ENCODE data around the gene MAML1. TPM values are rescaled to one million over a fixed set of nuclear protein-coding genes. Genes with fewer than 3 reads are reported as not detected.

Gene MAML1
- total RNA-seq, 1 experiment from 2014 or later: 34.0 TPM

- BruUV-seq (replicated peaks): no TSS peak
These were observed 35.9 kb downstream of the MAML1 start for GRCh38 chr5:179768326-179769085.

DNA sequence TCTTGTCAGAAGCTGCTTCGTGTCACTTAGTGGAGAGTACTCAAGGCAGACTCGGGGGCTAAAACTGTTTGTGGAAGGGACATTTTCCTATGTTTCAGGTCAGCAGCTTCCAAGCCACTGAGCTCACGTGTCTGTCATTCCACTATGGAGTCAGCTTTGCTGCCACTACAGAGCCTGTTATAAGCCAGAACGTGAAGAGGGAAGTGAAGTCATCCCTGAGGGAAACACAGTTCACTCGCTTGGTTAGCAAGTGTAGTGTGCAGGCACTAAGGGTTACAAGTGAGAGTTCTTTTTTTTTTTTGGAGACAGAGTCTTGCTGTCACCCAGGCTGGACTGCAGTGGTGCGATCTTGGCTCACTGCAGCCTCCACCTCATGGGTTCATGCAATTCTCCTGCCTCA is 36.6 kb downstream of the MAML1 start:
- Histone ChIP-seq H3K36me3 (ENCODE audit: low read depth) (0 out of 2 replicates have a peak, but pooled peaks cover 10% of the 10 kb centered on the region), H4K20me1 (ENCODE audit: insufficient read depth) (peaks cover 12% of the 10 kb centered on the region), H3F3A (ENCODE audit: insufficient read depth, low read depth) (no peaks in the 10 kb centered on the region), H3K9me2 (ENCODE audit: insufficient read depth) (no peaks in the 10 kb centered on the region), H2AFZ (no peak overlapping the region), H3K4me2 (no peak overlapping the region), H3K4me3 (no peak overlapping the region), H3K4me1 (replicated peaks; ENCODE audit: insufficient read depth) (no peaks in the 10 kb centered on the region), H3K27ac (no peak overlapping the region), H3K79me2 (ENCODE audit: low read depth) (peaks cover 14% of the 10 kb centered on the region; the same call in 1 of the 2 replicates), H3K27me3 (ENCODE audit: insufficient read depth, low read depth) (no peaks in the 10 kb centered on the region), H3K9me3 (ENCODE audit: insufficient read depth, low read depth) (no peaks in the 10 kb centered on the region)
- TF ChIP-seq, protein P1, sequence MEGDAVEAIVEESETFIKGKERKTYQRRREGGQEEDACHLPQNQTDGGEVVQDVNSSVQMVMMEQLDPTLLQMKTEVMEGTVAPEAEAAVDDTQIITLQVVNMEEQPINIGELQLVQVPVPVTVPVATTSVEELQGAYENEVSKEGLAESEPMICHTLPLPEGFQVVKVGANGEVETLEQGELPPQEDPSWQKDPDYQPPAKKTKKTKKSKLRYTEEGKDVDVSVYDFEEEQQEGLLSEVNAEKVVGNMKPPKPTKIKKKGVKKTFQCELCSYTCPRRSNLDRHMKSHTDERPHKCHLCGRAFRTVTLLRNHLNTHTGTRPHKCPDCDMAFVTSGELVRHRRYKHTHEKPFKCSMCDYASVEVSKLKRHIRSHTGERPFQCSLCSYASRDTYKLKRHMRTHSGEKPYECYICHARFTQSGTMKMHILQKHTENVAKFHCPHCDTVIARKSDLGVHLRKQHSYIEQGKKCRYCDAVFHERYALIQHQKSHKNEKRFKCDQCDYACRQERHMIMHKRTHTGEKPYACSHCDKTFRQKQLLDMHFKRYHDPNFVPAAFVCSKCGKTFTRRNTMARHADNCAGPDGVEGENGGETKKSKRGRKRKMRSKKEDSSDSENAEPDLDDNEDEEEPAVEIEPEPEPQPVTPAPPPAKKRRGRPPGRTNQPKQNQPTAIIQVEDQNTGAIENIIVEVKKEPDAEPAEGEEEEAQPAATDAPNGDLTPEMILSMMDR (conservative IDR thresholded peaks at IDR 0.05): no peak
- no peak for TF ChIP-seq EZH2 (IDR thresholded peaks at IDR 0.05; ENCODE audit: low read depth)
- POLR2A ChIA-PET (ENCODE audit: unreplicated experiment): no interaction called here
- DNase-seq: no peak
- intact Hi-C loops (cut with micrococcal nuclease; ENCODE audit: unreplicated experiment): no loop called here
- CTCF ChIA-PET: no interaction called here
- BruUV-seq (replicated peaks): no TSS peak

More at GRCh38 chr5:179768326-179769085, 35.9 kb downstream of the MAML1 start:
- Histone ChIP-seq H3K4me1 (replicated peaks; ENCODE audit: insufficient read depth) (peaks cover 6% of the 10 kb centered on the region), H3K27ac (no peak overlapping the region), H3K4me3 (no peak overlapping the region), H3K79me2 (ENCODE audit: low read depth) (peaks cover 21% of the 10 kb centered on the region), H3K9me3 (ENCODE audit: insufficient read depth, low read depth) (no peaks in the 10 kb centered on the region), H3K27me3 (ENCODE audit: insufficient read depth, low read depth) (no peaks in the 10 kb centered on the region), H3K4me2 (no peak overlapping the region), H3F3A (ENCODE audit: insufficient read depth, low read depth) (no peaks in the 10 kb centered on the region; the same call in 1 of the 2 replicates), H2AFZ (no peak overlapping the region), H3K36me3 (ENCODE audit: low read depth) (0 out of 2 replicates have a peak, but pooled peaks cover 10% of the 10 kb centered on the region), H3K9me2 (ENCODE audit: insufficient read depth) (no peaks in the 10 kb centered on the region), H4K20me1 (ENCODE audit: insufficient read depth) (peaks cover 15% of the 10 kb centered on the region)
- TF ChIP-seq, protein P1 (conservative IDR thresholded peaks at IDR 0.05): no peak
- POLR2A ChIA-PET (ENCODE audit: unreplicated experiment): no interaction called here
- intact Hi-C loops (cut with micrococcal nuclease; ENCODE audit: unreplicated experiment): no loop called here
- CTCF ChIA-PET: no interaction called here
- DNase-seq: no peak

DNA sequence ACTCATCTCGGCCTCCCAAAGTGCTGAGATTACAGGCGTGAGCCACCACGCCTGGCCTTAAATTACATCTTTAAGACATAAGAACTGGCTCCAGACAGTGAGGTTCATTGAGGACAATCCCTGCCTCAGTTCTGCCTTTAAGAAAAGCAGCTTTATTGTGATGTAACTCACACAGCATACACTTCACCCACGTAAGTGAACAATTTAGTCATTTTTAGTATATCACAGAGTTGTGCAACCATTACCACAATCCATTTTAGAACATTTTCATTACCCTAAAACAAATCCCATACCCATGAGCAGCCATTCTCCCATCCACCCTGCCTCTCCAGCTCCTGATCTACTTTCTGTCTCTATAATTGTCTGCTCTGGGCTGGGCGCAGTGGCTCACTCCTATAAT is 37.2 kb downstream of the MAML1 start:
- H3K4me3 ChIP-seq: no peak overlapping the region
- peaks cover 12% of the 10 kb centered on the region for H4K20me1 ChIP-seq (ENCODE audit: insufficient read depth)
- 0 out of 2 replicates have a peak, but pooled peaks cover 10% of the 10 kb centered on the region for H3K36me3 ChIP-seq (ENCODE audit: low read depth)
- no peak overlapping the region for H2AFZ ChIP-seq
- DNase-seq: no peak
- TF ChIP-seq, protein P1 (conservative IDR thresholded peaks at IDR 0.05): no peak
- no peak for TF ChIP-seq EZH2 (IDR thresholded peaks at IDR 0.05; ENCODE audit: low read depth)
- no peak overlapping the region for H3K27ac ChIP-seq
- H3K9me3 ChIP-seq (ENCODE audit: insufficient read depth, low read depth): no peaks in the 10 kb centered on the region
- no peaks in the 10 kb centered on the region for H3F3A ChIP-seq (ENCODE audit: insufficient read depth, low read depth)
- no peak overlapping the region for H3K4me2 ChIP-seq
- peaks cover 10% of the 10 kb centered on the region; the same call in 1 of the 2 replicates for H3K79me2 ChIP-seq (ENCODE audit: low read depth)
- POLR2A ChIA-PET (ENCODE audit: unreplicated experiment): no interaction called here
- no peaks in the 10 kb centered on the region for H3K27me3 ChIP-seq (ENCODE audit: insufficient read depth, low read depth)
- H3K9me2 ChIP-seq (ENCODE audit: insufficient read depth): no peaks in the 10 kb centered on the region
- BruUV-seq (replicated peaks): no TSS peak
- H3K4me1 ChIP-seq (replicated peaks; ENCODE audit: insufficient read depth): no peaks in the 10 kb centered on the region
- intact Hi-C loops (cut with micrococcal nuclease; ENCODE audit: unreplicated experiment): no loop called here
- CTCF ChIA-PET: no interaction called here

Measured in PC-9 (cell line).